HG02938 (cell line): Measurements from ENCODE around the gene PSORS1C1.
"Not testable (repeated sequence)": the region's sequence is repeated elsewhere in the genome, so short reads cannot be mapped to it uniquely, and the experiment has no call there.

Source experiments
- ATAC-seq: cut with Tn5 transposase; IDR thresholded peaks from one replicate; pipeline ENCODE4 v1.9.1; 2021; ENCODE audit warnings: mild to moderate bottlenecking, moderate library complexity; ENCODE audit not compliant: unreplicated experiment

Gene PSORS1C1

GRCh38 chr6:31114541-31114878 lies at the start of gene PSORS1C1:
Gene PSORS1C1, plus strand, starts transcription at chr6:31114800. Its CDS starts 14,833 bp downstream, at chr6:31129633.
- no peak for ATAC-seq

- no peak for ATAC-seq
Observed at GRCh38 chr6:31065556-31065955, 49.0 kb upstream of the PSORS1C1 start.

GRCh38 chr6:31067028-31067427 lies 47.6 kb upstream of the PSORS1C1 start:
- ATAC-seq = not testable (repeated sequence)

GRCh38 chr6:31067891-31068668 lies 46.5 kb upstream of the PSORS1C1 start:
- ATAC-seq = not testable (repeated sequence)

GRCh38 chr6:31068669-31069340 lies 45.8 kb upstream of the PSORS1C1 start:
- ATAC-seq = no peak

- no peak for ATAC-seq
Observed at GRCh38 chr6:31070711-31071197, 43.8 kb upstream of the PSORS1C1 start.

GRCh38 chr6:31074401-31074800 lies 40.2 kb upstream of the PSORS1C1 start:
- ATAC-seq = no peak

GRCh38 chr6:31075528-31075927 lies 39.1 kb upstream of the PSORS1C1 start:
- no peak for ATAC-seq

- no peak for ATAC-seq
Observed at GRCh38 chr6:31076611-31077010, 38.0 kb upstream of the PSORS1C1 start.

GRCh38 chr6:31079656-31080261 lies 34.8 kb upstream of the PSORS1C1 start:
- ATAC-seq = no peak

GRCh38 chr6:31081872-31082271 lies 32.7 kb upstream of the PSORS1C1 start:
- no peak for ATAC-seq

- no peak for ATAC-seq
Observed at GRCh38 chr6:31083742-31084354, 30.8 kb upstream of the PSORS1C1 start.

- no peak for ATAC-seq
Observed at GRCh38 chr6:31086788-31087440, 27.7 kb upstream of the PSORS1C1 start.

GRCh38 chr6:31087494-31088089 lies 27.0 kb upstream of the PSORS1C1 start:
- ATAC-seq = peak; percentile 62

GRCh38 chr6:31090275-31090972 lies 24.2 kb upstream of the PSORS1C1 start:
- ATAC-seq = no peak

GRCh38 chr6:31090973-31091364 lies 23.6 kb upstream of the PSORS1C1 start:
- no peak for ATAC-seq

- no peak for ATAC-seq
Observed at GRCh38 chr6:31091680-31092079, 22.9 kb upstream of the PSORS1C1 start.

- ATAC-seq = no peak
Observed at GRCh38 chr6:31092238-31092637, 22.4 kb upstream of the PSORS1C1 start.

GRCh38 chr6:31092769-31093505 lies 21.7 kb upstream of the PSORS1C1 start:
- no peak for ATAC-seq
